GM10248 (cell line): ENCODE data around the gene YIPF6.
"Not testable (repeated sequence)": the region's sequence is repeated elsewhere in the genome, so short reads cannot be mapped to it uniquely, and the experiment has no call there.

Experiments used
- CTCF ChIA-PET: fragments of 300-600 bp; sonication (Branson Sonifier 250); formaldehyde crosslinking; extraction: SDS; loops from one replicate; lab custom pipeline; 2021; ENCODE audit warnings: antibody characterized with exemption; lab: Yijun Ruan, JAX
- POLR2A ChIA-PET: fragments of 350-650 bp; sonication (Branson Sonifier 250); formaldehyde crosslinking; extraction: SDS; loops from one replicate; lab custom pipeline; 2020; ENCODE audit warnings: antibody characterized with exemption; lab: Yijun Ruan, JAX
- DNase-seq: peaks from one replicate; pipeline ENCODE4 v3.0.0; 2012; ENCODE audit errors: extremely low spot score
- TF ChIP-seq, protein P1 (sequence below): IDR thresholded peaks from 2 replicates; pipeline ENCODE4 v1.5.1; 2012; ENCODE audit warnings: mild to moderate bottlenecking, low read depth; ENCODE audit errors: extremely low read depth, missing control alignments, control extremely low read depth

The YIPF6 gene

GRCh38 chrX:68533656-68534055, 34.8 kb downstream of the YIPF6 start:
- CTCF ChIA-PET = no interaction called here
- DNase-seq = no peak
- POLR2A ChIA-PET = no interaction called here
- TF ChIP-seq, protein P1, sequence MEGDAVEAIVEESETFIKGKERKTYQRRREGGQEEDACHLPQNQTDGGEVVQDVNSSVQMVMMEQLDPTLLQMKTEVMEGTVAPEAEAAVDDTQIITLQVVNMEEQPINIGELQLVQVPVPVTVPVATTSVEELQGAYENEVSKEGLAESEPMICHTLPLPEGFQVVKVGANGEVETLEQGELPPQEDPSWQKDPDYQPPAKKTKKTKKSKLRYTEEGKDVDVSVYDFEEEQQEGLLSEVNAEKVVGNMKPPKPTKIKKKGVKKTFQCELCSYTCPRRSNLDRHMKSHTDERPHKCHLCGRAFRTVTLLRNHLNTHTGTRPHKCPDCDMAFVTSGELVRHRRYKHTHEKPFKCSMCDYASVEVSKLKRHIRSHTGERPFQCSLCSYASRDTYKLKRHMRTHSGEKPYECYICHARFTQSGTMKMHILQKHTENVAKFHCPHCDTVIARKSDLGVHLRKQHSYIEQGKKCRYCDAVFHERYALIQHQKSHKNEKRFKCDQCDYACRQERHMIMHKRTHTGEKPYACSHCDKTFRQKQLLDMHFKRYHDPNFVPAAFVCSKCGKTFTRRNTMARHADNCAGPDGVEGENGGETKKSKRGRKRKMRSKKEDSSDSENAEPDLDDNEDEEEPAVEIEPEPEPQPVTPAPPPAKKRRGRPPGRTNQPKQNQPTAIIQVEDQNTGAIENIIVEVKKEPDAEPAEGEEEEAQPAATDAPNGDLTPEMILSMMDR = no peak

- ChIA-PET CTCF (no interaction called here), POLR2A (no interaction called here)
- DNase-seq = no peak
- TF ChIP-seq, protein P1 = no peak
Observed at GRCh38 chrX:68534691-68535090, 35.8 kb downstream of the YIPF6 start.

DNA sequence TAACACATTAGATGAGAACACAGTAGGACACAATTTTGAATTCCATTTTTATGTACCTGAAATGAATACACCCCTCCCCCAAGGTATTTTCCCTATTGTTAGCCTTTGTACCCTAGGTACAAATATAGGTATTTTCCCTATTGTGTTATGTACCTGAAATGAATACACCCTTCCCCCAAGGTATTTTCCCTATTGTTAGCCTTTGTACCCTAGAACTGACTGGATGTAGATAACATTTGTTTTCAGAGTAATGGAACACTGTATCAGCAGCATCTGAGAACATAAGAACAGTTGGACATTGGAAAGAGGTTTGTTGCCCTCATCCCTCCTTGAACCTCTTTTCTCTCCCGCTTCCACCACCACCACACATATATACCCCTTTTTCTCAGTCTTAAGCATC, 37.6 kb downstream of the YIPF6 start:
- CTCF ChIA-PET = no interaction called here
- TF ChIP-seq, protein P1 = no peak
- POLR2A ChIA-PET = no interaction called here
- no peak for DNase-seq

- ChIA-PET POLR2A (no interaction called here), CTCF (no interaction called here)
- TF ChIP-seq, protein P1 = no peak
- no peak for DNase-seq
Observed at GRCh38 chrX:68536884-68537283, 38.0 kb downstream of the YIPF6 start.

DNA sequence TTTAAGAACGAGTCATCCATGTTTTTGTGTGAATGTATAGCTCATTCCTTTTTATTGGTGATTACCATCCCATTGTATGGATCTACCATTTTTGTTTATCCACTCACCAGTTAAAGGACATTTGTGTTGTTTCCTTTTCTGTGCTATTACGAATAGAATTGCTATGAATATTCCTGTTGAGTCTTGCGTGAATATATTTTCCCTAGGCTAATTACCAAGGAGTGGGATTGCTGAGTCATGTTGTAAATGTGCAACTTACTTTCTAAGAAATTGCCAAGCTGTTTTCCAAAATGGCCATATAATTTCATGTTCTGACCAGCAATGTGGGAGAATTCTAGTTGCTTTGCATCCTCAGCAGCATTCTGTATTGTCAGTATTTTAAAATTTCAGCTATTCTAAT, 51.3 kb downstream of the YIPF6 start:
- DNase-seq = no peak
- ChIA-PET CTCF (no interaction called here), POLR2A (no interaction called here)
- TF ChIP-seq, protein P1 = no peak

DNA sequence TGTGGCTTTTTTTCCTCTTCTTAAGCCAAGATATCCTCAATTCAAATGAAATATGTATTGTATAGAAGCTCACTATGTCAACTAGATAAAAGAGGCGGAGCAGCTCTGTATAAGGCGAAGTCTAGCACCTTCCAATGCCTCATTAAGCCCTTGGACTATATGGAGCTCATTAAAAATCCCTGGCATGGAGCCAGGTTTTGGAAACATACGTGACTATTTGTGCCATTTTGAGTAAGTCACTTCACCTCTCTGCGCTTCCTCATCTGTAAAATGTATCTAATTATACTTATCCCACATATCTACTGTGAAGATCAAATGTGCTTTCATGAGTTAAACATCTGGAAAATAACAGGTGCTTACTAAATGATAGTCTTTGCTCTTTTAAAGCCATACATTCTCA, 57.2 kb downstream of the YIPF6 start:
- ChIA-PET POLR2A (no interaction called here), CTCF (interaction anchor here (1.7 kb wide), 1 partner anchor 43 kb away, joined by 4 read pairs; no protein-coding TSS in a partner anchor)
- DNase-seq = no peak
- TF ChIP-seq, protein P1 = no peak

GRCh38 chrX:68557126-68557525, 58.3 kb downstream of the YIPF6 start:
- CTCF ChIA-PET, DNase-seq, POLR2A ChIA-PET: not testable (repeated sequence)

DNA sequence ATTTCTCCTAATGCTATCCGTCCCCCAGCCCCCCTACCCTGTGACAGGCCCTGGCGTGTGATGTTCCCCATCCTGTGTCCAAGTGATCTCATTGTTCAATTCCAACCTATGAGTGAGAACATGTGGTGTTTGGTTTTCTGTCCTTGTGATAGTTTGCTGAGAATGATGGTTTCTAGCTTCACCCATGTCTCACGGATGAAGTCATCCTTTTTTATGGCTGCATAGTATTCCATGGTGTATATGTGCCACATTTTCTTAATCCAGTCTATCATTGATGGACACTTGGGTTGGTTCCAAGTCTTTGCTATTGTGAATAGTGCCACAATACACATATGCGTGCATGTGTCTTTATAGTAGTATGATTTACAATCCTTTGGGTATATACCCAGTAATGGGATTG, 61.1 kb downstream of the YIPF6 start:
- POLR2A ChIA-PET, DNase-seq: not testable (repeated sequence)
- CTCF ChIA-PET = interaction anchor here (2.0 kb wide), 1 partner anchor 15 kb away, joined by 5 read pairs; no protein-coding TSS in a partner anchor
